GM18526 (cell line): ENCODE measurements around the gene LAMC3.

Experiments
- POLR2A ChIP-seq: IDR thresholded peaks from 3 replicates; pipeline ENCODE4 v1.6.1; 2011; ENCODE audit not compliant: insufficient read length; ENCODE audit errors: extremely low read depth

The LAMC3 gene

DNA sequence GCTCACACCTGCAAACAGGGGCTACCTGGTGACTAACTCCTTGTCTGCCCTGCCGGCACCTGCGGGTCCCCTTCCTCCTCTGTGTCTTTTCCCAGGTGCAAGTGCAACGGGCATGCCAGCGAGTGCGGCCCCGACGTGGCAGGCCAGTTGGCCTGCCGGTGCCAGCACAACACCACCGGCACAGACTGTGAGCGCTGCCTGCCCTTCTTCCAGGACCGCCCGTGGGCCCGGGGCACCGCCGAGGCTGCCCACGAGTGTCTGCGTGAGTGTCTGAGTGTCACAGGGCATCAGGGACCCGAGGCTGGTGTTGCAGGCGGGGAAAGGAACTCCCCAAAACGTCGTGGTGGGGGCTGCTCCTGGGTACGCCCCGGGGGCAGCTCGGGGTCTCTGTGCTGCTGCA lies 27.1 kb downstream of the LAMC3 start:
- TF ChIP-seq POLR2A, result no peak

DNA sequence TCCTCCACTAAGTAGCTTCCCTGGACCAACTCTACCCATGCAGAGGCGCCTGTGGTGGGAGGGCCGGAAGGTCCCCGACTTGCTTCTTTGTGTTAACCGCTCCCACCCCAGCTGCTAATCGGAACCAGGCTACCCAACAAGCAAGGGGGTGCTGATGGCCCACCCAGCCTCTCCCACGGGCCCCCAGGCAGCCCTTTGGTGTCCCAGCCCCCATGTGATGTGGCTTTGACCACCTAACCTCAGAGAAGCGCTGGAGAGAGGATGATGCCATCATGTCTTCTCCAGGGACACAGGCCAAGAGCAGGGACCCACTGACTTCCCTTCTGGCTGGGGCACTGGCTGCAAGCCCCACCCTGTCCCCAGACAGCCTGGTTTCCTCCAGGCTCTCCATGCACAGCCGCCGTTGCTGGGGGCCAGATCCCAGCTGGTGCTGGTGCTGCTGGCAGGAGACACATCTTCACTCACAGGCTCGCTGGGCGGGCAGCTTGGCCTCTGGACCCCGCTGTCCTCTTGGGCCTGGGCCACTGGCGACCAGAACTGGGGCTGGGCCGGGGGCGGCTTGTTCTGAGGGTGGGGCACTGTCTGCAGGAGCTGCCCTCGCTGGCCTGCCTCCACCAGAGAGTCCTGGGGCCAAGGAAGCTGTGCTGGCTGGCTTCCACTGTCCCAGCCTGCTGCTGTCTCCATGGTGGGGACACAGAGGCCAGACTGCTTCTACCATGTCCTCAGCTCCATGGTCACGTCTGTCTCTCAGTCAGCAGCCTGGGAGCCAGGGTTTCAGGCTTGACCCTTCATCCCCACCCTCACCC lies 27.8 kb downstream of the LAMC3 start:
- TF ChIP-seq POLR2A, result no peak

DNA sequence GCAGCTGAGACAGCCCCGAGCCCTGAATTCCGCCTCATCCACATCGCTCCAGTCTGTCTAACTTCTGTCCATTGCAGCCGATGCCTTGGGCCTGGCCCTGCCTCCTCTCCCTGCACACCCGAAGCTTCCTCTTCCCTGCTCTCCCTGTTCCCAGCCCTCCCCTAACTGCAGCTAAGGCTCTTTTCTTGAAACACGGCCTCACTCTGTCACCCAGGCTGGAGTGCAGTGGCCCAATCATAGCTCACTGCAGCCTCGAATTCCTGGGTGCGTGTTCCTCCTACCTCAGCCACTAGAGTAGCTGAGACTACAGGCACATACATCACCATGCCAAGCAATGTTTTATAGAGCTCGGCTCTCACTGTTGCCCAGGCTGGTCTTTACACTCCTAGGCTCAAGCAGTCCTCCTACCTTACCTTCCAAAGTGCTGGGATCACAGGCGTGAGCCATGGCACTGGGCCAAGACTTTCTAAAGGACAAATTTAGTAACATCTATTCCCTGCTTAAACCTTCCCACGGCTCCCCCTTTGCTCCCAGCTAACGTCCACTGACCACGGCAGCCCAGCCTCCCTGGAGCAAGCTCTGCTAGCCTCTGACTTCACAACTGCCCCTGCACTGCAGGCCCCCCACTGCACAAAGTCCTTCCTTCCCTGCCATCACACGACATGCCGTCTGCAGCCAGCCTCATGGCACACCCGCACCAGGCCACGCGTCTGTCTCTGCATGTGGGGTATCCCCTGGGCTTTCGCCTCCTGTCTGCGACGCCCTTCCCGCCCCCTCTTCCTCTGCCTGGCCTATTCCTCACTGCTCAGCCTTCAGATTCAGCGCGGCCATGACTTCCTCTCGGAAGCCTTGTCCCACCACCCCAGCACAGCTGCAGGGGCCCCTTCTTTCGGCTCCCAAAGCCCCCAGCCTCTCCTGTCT lies 28.6 kb downstream of the LAMC3 start:
- no peak for TF ChIP-seq POLR2A

DNA sequence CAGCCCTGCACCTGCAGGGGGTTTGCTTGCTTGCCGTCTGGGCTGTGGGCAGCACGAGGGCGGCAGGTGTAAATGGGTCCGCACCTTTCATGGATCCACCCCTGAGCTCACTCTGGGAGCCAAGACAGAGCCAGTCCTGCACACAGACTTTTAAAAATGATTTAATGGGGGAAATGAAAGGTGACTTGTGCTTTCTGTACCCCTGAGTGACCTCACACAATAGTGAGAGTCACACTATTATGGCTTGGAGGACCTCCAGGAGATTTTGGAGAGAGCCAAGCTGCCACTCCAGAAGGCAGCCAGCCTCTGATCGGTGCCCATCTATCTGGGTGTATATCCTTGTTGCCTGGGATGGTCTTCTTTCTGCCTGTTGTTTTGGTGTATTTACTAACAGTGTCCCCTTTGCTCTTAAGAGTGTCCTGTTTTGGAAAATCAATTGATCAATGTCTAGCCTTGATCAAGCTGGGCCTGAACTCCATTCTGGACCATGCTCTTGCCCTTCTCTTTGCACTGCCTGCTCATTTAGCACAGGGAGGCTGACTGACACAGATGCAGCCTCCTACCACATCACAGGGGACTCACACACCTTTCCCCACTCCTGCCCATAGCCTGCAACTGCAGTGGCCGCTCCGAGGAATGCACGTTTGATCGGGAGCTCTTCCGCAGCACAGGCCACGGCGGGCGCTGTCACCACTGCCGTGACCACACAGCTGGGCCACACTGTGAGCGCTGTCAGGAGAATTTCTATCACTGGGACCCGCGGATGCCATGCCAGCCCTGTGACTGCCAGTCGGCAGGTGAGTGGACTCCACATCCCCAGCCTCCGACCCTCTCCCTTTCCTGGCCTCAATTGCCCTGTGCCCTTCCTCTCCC lies 29.5 kb downstream of the LAMC3 start:
- TF ChIP-seq POLR2A, result no peak

DNA sequence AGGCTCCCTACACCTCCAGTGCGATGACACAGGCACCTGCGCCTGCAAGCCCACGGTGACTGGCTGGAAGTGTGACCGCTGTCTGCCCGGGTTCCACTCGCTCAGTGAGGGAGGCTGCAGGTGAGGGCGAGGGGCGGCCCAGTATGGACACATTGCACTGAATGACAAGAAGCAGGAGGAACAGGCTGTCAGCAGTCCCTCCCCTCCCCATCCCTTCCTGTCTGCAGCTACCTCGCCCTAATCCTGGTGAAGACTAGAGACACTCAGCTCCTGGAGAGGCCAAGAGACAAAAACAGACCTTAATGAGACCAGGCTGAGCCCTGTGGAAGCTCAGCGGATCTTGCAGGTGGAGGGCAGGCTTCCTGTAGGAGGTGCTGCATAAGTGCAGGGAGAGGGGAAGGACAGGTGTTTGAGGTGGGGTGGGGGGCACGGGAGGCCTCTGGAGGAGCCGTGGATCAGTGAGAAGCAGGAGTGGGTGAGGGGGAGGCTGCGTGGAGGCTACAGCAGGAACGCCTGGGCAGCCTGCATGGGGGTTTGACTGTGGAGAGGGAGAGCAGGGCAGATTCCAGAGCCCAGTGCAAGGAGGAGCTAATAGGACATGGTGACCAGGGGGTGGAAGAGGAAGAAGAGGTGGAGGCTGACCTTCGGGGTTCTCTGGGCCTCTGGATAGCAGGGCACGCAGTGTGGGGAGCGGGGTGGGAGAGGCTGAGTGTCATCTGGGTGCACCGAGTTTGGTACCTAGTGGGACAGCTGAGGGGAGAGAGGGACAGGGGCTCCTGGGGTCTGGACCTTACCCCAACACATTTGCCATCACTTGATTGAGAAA lies 30.4 kb downstream of the LAMC3 start:
- no peak for TF ChIP-seq POLR2A

DNA sequence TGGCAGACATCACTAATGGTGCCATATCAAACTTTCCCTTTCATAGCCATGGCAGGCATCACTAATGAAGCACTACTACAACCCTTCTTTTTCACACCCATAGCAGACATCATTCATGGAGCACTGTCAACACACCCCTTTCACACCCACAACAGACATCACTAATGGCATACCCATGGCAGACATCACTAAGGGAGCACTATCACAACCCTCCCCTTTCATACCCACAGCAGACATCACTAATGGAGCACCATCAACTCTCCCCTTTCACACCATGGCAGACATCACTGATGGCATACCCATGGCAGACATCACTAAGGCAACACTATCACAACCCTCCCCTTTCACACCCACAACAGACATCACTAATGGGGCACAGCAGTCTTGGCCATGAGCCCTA lies 33.7 kb downstream of the LAMC3 start:
- TF ChIP-seq POLR2A, result no peak

DNA sequence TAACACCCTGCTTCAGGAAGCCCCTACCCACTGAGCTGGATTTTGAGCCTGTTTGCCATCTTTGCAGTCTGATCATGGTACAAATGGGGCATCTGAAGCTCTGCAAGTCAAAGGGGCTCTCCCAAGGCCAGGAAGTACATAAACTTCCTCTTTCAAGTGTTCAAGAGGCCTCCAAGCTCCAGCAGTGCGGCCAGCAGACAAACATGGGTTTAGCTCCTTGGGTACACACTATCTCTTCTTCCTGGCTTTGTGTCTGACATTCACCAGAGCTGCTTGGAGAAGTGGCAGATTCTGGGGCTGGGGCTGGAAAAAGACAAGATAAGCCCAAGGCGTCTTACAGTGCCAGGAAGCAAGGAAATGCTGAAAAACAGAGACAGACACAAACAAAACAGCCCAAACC lies 34.1 kb downstream of the LAMC3 start:
- TF ChIP-seq POLR2A, result no peak

DNA sequence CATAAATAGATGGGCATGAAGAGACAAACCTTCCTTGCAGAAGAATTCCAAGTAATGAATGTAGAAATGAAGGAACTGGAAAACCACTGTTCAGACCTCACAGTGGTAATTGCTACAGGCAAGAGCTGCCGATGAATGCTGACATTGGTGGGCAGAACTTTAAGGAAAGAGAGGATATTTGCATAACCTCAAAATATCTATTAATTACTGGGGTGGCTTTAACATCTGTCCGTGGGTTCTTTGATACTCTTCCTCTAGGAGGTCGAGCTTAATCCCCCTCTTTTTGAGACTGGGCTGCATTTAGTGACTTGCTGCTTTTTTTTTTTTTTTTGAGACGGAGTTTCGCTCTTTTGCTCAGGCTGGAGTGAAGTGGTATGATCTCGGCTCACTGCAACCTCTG lies 34.7 kb downstream of the LAMC3 start:
- TF ChIP-seq POLR2A, result no peak

DNA sequence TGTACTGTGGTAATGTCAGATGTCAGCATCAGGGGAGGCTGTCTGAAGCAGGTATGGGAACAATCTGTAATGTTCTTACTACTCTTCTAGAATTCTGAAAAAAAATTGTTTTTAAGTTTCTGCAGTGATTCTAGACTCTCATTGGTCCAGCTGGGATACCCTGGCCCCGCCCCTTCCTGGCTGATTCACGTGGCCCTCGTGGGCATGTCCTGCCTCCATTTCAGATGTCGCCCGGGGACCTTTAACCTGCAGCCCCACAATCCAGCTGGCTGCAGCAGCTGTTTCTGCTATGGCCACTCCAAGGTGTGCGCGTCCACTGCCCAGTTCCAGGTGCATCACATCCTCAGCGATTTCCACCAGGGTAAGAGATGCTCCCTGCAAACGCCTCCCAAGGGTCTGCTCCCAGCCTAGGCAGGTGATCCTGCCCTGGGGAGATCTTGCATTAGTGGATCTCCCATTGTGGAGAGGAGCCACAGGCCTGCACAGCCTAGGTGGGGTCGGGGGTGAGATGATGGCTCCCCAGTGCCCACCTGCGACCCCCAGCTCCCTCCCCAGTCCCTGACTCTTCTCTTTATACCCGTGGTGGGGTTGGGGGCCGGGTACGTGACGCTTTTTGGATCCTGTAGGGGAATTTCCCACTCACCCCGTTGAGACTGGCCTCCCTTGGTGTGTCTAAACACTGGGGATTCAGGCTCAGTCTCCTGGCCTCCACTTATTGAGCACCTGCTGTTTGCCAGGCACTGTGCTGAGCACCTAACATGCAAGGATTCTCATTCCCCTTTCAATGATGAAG lies 36.5 kb downstream of the LAMC3 start:
- TF ChIP-seq POLR2A, result no peak

DNA sequence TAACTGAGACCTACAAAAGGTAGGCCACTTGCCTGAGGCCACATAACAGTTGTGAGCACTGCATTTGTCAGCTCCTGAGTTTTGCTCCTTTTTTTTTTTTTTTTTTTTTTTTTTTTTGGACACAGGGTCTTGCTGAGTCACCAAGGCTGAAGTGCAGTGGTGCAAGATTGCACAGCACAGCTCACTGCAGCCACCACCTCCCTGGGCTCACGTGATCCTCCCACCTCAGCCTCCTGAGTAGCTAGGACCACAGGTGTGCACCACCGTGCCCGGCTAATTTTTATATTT lies 37.1 kb downstream of the LAMC3 start:
- TF ChIP-seq POLR2A, result no peak

DNA sequence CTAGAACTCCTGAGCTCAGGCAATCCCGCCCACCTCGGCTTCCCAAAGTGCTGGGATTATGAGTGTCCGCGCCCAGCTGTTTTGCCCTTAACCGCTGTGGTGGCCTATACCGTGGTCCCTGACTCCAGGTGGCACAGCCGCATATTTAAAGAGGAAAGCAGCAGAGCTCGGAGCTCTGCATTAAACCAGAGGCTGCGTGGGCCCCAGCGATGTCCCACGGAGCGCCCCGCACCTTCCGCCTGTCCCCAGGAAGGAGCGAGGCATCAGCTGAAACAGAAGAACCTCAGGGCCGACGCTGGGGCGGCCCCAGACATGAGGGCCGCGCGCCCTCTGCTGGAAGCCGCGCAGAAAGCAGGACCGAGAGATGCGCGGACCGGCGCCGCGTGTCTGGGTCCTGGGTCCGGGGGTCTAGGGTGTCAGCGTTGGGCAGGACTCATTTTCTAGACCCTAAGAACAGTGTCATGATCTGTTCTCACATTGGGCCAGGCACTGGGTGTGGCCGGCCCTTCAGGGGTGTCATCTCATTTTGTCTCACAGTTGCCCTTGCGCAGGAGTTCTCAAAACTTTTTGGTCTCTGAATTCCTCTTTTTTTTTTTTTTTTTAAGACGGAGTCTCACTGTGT lies 37.7 kb downstream of the LAMC3 start:
- TF ChIP-seq POLR2A, result no peak

DNA sequence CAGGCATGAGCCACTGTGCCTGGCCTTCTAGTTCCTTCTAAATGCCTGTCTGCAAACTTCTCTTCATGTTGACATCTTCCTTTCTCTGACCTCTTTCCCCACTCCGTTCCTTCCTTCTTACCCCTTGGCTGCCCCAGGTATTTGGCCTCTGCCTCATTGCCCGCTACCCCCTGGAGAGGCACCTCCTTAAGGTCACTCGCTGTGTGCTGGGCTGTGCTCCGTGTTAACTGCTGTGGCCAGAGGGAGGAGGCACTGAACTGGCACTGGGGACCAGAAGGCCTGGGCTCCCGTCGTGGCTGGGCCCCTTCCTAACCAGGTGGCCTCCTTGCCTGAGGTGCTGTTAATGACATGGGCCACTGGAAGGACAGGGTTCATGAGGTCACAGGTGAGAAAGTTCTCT lies 39.4 kb downstream of the LAMC3 start:
- no peak for TF ChIP-seq POLR2A

DNA sequence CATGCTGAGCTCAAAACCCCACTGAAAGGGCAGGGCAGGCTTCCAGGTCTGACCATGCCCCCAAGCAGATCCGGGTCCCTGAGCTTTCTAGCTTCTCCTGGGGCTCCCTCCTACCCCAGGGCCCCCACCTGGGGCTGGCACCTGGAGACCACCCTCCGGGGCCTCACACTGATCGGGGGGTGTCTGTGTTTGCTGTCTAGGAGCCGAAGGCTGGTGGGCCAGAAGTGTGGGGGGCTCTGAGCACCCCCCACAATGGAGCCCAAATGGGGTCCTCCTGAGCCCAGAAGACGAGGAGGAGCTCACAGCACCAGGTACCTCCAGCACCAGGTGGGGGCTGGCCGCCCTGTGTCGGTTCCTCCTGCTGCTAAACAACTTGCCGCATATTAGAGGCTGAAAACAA lies 39.8 kb downstream of the LAMC3 start:
- TF ChIP-seq POLR2A, result no peak
